Neuronal stem cell (in vitro differentiated cells): Measurements from ENCODE around the gene FHOD3.

ENCODE experiments used
- DNase-seq: peaks from one replicate; pipeline ENCODE4 v3.0.0-alpha.2; 2013; ENCODE audit warnings: low spot score
- H2AFZ ChIP-seq: one replicate; pipeline ENCODE4 v1.6.1; 2013; ENCODE audit warnings: mild to moderate bottlenecking, low read length, inconsistent platforms
- H2AK5ac ChIP-seq: 2 replicates; pipeline ENCODE4 v1.6.1; 2013; ENCODE audit warnings: low read depth, mild to moderate bottlenecking, inconsistent platforms, low read length, moderate library complexity, mixed read lengths
- H2BK120ac ChIP-seq: 2 replicates; pipeline ENCODE4 v1.6.1; 2013; ENCODE audit warnings: low read depth, mild to moderate bottlenecking, inconsistent platforms, low read length, moderate library complexity, mixed read lengths
- H2BK12ac ChIP-seq: one replicate; pipeline ENCODE4 v1.6.1; 2013; ENCODE audit warnings: low read length, inconsistent platforms
- H2BK15ac ChIP-seq: 2 replicates; pipeline ENCODE4 v1.6.1; 2013; ENCODE audit warnings: mild to moderate bottlenecking, low read length, inconsistent platforms, mixed read lengths
- H2BK5ac ChIP-seq: one replicate; pipeline ENCODE4 v1.6.1; 2013; ENCODE audit warnings: inconsistent platforms, mild to moderate bottlenecking, low read length, moderate library complexity
- H3K14ac ChIP-seq: one replicate; pipeline ENCODE4 v1.6.1; 2013; ENCODE audit warnings: low read length, inconsistent platforms
- H3K18ac ChIP-seq: 2 replicates; pipeline ENCODE4 v1.6.1; 2013; ENCODE audit warnings: low read length, inconsistent platforms
- H3K23ac ChIP-seq: 2 replicates; pipeline ENCODE4 v1.6.1; 2013; ENCODE audit warnings: low read depth, mild to moderate bottlenecking, mixed read lengths, low read length, inconsistent platforms; ENCODE audit not compliant: poor library complexity
- H3K27ac ChIP-seq: replicated peaks from 3 replicates; pipeline ENCODE4 v1.5.1; 2013; ENCODE audit warnings: low read length, inconsistent platforms
- H3K27me3 ChIP-seq, 3 experiments: 2 replicates each; pipeline ENCODE4 v1.6.1; 2013; ENCODE audit warnings: low read length in 3 of 3, mild to moderate bottlenecking in 2 of 3, inconsistent platforms in 1 of 3, low read depth in 1 of 3, mixed read lengths in 1 of 3, moderate library complexity in 1 of 3; ENCODE audit not compliant: control insufficient read depth in 3 of 3, insufficient read depth in 3 of 3
- H3K36me3 ChIP-seq, 2 donors: replicated peaks in 1 of 2; 2 replicates each; pipeline ENCODE4 v1.6.1; 2013; ENCODE audit warnings: low read length in 2 of 2; ENCODE audit not compliant: control insufficient read depth in 2 of 2, insufficient read depth in 2 of 2
- H3K4ac ChIP-seq: 2 replicates; pipeline ENCODE4 v1.6.1; 2013; ENCODE audit warnings: inconsistent platforms, mild to moderate bottlenecking, low read length, moderate library complexity
- H3K4me1 ChIP-seq, 2 donors: 1 replicate in 1 of 2; 2 replicates in 1 of 2; pipeline ENCODE4 v1.6.1; 2013; ENCODE audit warnings: low read length in 2 of 2, low read depth in 1 of 2; ENCODE audit not compliant: control insufficient read depth in 2 of 2, insufficient read depth in 1 of 2
- H3K4me2 ChIP-seq: one replicate; pipeline ENCODE4 v1.6.1; 2013; ENCODE audit warnings: mild to moderate bottlenecking, low read length, inconsistent platforms; ENCODE audit not compliant: insufficient read depth, poor library complexity, severe bottlenecking
- H3K4me3 ChIP-seq, 2 donors: 2 replicates each; pipeline ENCODE4 v1.5.1; 2013; ENCODE audit warnings: low read length in 2 of 2, mild to moderate bottlenecking in 2 of 2, inconsistent platforms in 1 of 2, moderate library complexity in 1 of 2
- H3K79me1 ChIP-seq: one replicate; pipeline ENCODE4 v1.6.1; 2013; ENCODE audit warnings: low read depth, mild to moderate bottlenecking, inconsistent platforms, low read length, moderate library complexity
- H3K9ac ChIP-seq: one replicate; pipeline ENCODE4 v1.6.1; 2013; ENCODE audit warnings: mild to moderate bottlenecking, low read depth, low read length, inconsistent platforms; ENCODE audit not compliant: poor library complexity
- H3K9me3 ChIP-seq, 2 donors: replicated peaks in 1 of 2; 2 replicates each; pipeline versions ENCODE3 to v1.6.1; 2013; ENCODE audit warnings: low read length in 2 of 2, mild to moderate bottlenecking in 2 of 2, inconsistent platforms in 1 of 2, low read depth in 1 of 2, mixed read lengths in 1 of 2, moderate library complexity in 1 of 2; ENCODE audit not compliant: control insufficient read depth in 2 of 2, insufficient read depth in 1 of 2
- H4K8ac ChIP-seq: one replicate; pipeline ENCODE4 v1.6.1; 2013; ENCODE audit warnings: low read depth, mild to moderate bottlenecking, inconsistent platforms, low read length, moderate library complexity
- H4K91ac ChIP-seq: one replicate; pipeline ENCODE4 v1.6.1; 2013; ENCODE audit warnings: low read length, low read depth, mild to moderate bottlenecking, inconsistent platforms; ENCODE audit not compliant: poor library complexity
- WGBS, 2 donors: extraction: QIAGEN DNeasy Blood & Tissue Kit; methylation state at CpG; one replicate each; pipeline ENCODE4 v1.1.7; 2013; ENCODE audit warnings: missing lambda C conversion rate in 2 of 2, mixed read lengths in 1 of 2; ENCODE audit not compliant: insufficient read length in 2 of 2, insufficient replicate concordance in 1 of 2; ENCODE audit errors: extremely low coverage in 2 of 2; 5-methylcytosine and 5-hydroxymethylcytosine counted together

The FHOD3 gene

DNA sequence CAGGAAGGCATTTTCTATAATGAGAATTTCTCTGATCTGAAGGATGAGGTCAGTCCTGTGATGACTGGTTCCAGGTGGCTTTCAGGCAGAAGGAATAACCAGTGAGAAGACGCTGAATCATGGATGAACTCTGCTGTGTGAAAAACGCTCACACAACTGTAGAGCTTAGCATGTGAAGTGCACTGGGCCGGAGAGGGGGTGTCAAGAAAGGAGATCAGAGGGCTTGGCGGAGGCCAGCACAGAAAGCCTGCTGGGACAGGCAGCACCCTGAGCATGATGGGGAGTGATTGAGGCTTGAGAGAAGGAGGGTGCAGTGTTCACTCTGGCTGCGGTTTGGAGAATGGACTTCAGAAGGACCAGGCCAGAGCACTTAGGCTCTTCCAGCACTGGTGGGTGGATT, 294.8 kb downstream of the FHOD3 start:
- H3K4ac ChIP-seq: no peak overlapping the region

DNA sequence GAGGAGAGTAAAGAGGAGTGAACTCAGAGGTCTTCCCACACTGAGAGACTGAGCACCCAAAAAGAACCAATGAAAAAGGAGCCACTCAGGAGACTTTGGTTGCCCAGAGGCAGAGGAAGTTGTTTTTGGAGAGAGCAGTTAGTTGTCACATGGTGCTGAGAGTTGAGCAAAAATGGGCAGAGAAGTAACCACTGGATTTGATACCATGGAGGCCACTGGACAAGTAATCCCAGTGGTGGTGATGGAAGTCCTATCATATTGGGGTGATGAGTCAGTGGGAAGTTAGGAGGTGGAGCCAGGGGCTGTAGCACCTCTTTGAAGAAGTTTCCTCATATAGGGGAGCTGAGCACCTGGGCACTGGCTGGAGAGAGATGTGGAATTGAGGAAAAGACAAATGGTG, 295.5 kb downstream of the FHOD3 start:
- Histone ChIP-seq H3K27me3 (no peaks in the 10 kb centered on the region), H3K4me1 (peaks cover 0 to 5% of the 10 kb centered on the region in 2 donors), H4K91ac (no peak overlapping the region)

More for the DNA sequence above, 294.8 kb downstream of the FHOD3 start:
- Histone ChIP-seq H3K14ac (no peak overlapping the region), H4K91ac (no peak overlapping the region), H3K23ac (no peak overlapping the region), H4K8ac (peak overlapping the region; percentile 9), H2BK15ac (no peak overlapping the region), H2BK12ac (no peak overlapping the region), H3K27ac (no peak overlapping the region), H2AK5ac (no peak overlapping the region), H3K4me1 (peaks cover 0 to 5% of the 10 kb centered on the region in 2 donors), H3K4me2 (no peak overlapping the region), H3K79me1 (peaks cover 1% of the 10 kb centered on the region), H2BK5ac (no peak overlapping the region), H2AFZ (no peak overlapping the region), H3K4me3 (no peak overlapping the region), H3K36me3 (peaks cover 3 to 33% of the 10 kb centered on the region in 2 donors), H2BK120ac (no peak overlapping the region), H3K27me3 (no peaks in the 10 kb centered on the region), H3K18ac (peak overlapping the region; percentile 15), H3K9ac (no peak overlapping the region), H3K9me3 (no peaks in the 10 kb centered on the region)
- WGBS, 2 donors: no CpG with 5 or more reads among the region's 5 CpGs
- no peak for DNase-seq

DNA sequence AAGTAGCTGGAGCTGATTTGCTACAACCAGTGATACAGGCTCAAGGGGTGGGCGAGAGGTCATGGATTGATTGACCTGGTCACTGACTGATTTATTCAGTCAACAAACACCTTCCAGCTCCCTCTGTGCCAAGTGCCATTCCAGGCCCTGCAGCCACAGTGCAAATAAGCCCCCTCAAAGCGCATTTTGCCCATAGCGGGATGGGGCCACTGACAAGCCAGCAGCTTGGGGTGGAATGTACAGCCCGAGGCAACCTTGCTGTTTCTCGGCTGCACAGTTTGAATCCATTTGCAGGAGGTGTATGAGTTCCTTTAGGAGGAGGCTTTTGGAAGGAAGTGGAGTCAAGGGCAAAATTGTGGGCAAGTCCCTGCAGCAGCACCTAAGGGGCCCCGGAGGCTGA, 296.1 kb downstream of the FHOD3 start:
- no peaks in the 10 kb centered on the region for H3K27me3 ChIP-seq
- no peak overlapping the region for H2BK15ac ChIP-seq
- H2AK5ac ChIP-seq: no peak overlapping the region
- no peak overlapping the region for H3K9ac ChIP-seq
- H3K27ac ChIP-seq: no peak overlapping the region
- WGBS, 2 donors: no CpG with 5 or more reads among the region's 6 CpGs
- H4K91ac ChIP-seq: no peak overlapping the region
- H3K18ac ChIP-seq: peak overlapping the region; percentile 39
- H3K4me2 ChIP-seq: no peak overlapping the region
- H3K14ac ChIP-seq: no peak overlapping the region
- H3K4ac ChIP-seq: no peak overlapping the region
- H2AFZ ChIP-seq: no peak overlapping the region
- H3K4me1 ChIP-seq: peaks cover 0 to 5% of the 10 kb centered on the region in 2 donors
- H3K79me1 ChIP-seq: peaks cover 1% of the 10 kb centered on the region
- H4K8ac ChIP-seq: no peak overlapping the region
- no peak overlapping the region for H2BK120ac ChIP-seq
- no peak overlapping the region for H3K4me3 ChIP-seq
- H2BK5ac ChIP-seq: no peak overlapping the region
- H3K36me3 ChIP-seq: peaks cover 3 to 37% of the 10 kb centered on the region in 2 donors
- no peak overlapping the region for H2BK12ac ChIP-seq
- peak overlapping the region; percentile 52 for H3K23ac ChIP-seq
- DNase-seq: no peak
- H3K9me3 ChIP-seq: no peaks in the 10 kb centered on the region

More for the DNA sequence above, 295.5 kb downstream of the FHOD3 start:
- Histone ChIP-seq H3K4me2 (no peak overlapping the region), H3K14ac (no peak overlapping the region), H2BK15ac (no peak overlapping the region), H4K8ac (no peak overlapping the region), H2BK12ac (no peak overlapping the region), H3K9me3 (no peaks in the 10 kb centered on the region), H3K27ac (no peak overlapping the region), H3K36me3 (peaks cover 3 to 37% of the 10 kb centered on the region in 2 donors), H3K9ac (no peak overlapping the region), H3K23ac (no peak overlapping the region), H3K4ac (no peak overlapping the region), H2BK5ac (no peak overlapping the region), H3K79me1 (peaks cover 1% of the 10 kb centered on the region), H2AFZ (no peak overlapping the region), H3K18ac (no peak overlapping the region), H2BK120ac (no peak overlapping the region), H3K4me3 (no peak overlapping the region), H2AK5ac (no peak overlapping the region)
- DNase-seq: no peak

DNA sequence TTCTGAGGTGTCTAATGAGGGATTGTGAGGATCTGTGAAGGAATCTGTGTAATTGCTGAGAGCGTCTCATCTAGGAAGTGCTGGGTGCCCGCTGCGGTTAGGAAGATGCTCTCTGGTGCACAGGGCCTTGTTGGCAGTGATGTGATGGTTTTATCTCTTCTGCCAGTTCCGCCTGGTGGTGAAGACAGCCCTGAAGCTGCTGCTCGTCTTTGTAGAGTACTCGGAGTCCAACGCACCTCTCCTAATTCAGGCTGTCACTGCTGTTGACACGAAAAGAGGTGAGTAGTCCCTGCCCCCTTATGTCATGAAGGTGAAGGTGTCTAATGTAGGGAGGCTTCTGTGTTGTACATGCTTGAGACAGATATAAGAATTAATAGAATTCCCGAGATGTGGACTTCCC, 297.1 kb downstream of the FHOD3 start:
- Histone ChIP-seq H3K23ac (no peak overlapping the region), H2BK15ac (no peak overlapping the region), H3K4me1 (peaks cover 0 to 3% of the 10 kb centered on the region in 2 donors), H2AK5ac (no peak overlapping the region), H3K79me1 (peaks cover 1% of the 10 kb centered on the region), H3K27me3 (no peaks in the 10 kb centered on the region), H2BK5ac (no peak overlapping the region), H3K36me3 (peaks cover 3 to 45% of the 10 kb centered on the region in 2 donors), H3K18ac (no peak overlapping the region), H4K91ac (no peak overlapping the region), H3K9ac (no peak overlapping the region), H3K4ac (no peak overlapping the region), H3K4me3 (no peak overlapping the region), H2AFZ (no peak overlapping the region), H2BK120ac (no peak overlapping the region), H2BK12ac (no peak overlapping the region), H3K4me2 (no peak overlapping the region), H3K27ac (no peak overlapping the region), H3K14ac (no peak overlapping the region), H3K9me3 (no peaks in the 10 kb centered on the region), H4K8ac (no peak overlapping the region)
- DNase-seq: no peak
- WGBS, 2 donors: no CpG with 5 or more reads among the region's 9 CpGs
